BE2C (cell line): ENCODE data around the gene SENP1.

Source experiments
- DNase-seq: peaks from one replicate; pipeline ENCODE4 v3.0.0-alpha.2; 2020
- H3K27me3 ChIP-seq: fragments of 250-450 bp; sonication (Bioruptor Pico); 2 replicates; pipeline ENCODE4 v1.5.1; 2020; ENCODE audit warnings: mild to moderate bottlenecking
- H3K36me3 ChIP-seq: fragments of 250-450 bp; sonication (Bioruptor Pico); 2 replicates; pipeline ENCODE4 v1.5.1; 2020; ENCODE audit warnings: mild to moderate bottlenecking
- H3K4me1 ChIP-seq: fragments of 250-450 bp; sonication (Bioruptor Pico); 2 replicates; pipeline ENCODE4 v1.5.1; 2020
- H3K4me3 ChIP-seq: 2 replicates; pipeline ENCODE4 v1.5.1; 2011; ENCODE audit warnings: low read depth, low read length
- H3K9me3 ChIP-seq: fragments of 250-450 bp; sonication (Bioruptor Pico); 2 replicates; pipeline ENCODE4 v1.5.1; 2020
- CTCF ChIP-seq: IDR thresholded peaks from 2 replicates; pipeline ENCODE4 v1.5.1; 2012; ENCODE audit warnings: mild to moderate bottlenecking, low read depth, low read length

SENP1 gene

GRCh38 chr12:48084841-48085460 lies 20.9 kb downstream of the SENP1 start:
- DNase-seq, result no peak
- H3K36me3 ChIP-seq, result peaks cover 48% of the 10 kb centered on the region
- H3K9me3 ChIP-seq, result no peaks in the 10 kb centered on the region
- H3K4me1 ChIP-seq, result no peaks in the 10 kb centered on the region
- H3K27me3 ChIP-seq, result no peaks in the 10 kb centered on the region
- H3K4me3 ChIP-seq, result no peak overlapping the region
- TF ChIP-seq CTCF, result no peak

GRCh38 chr12:48084066-48084465 lies 21.8 kb downstream of the SENP1 start:
- Histone ChIP-seq H3K9me3 (no peaks in the 10 kb centered on the region), H3K4me3 (no peak overlapping the region), H3K36me3 (peaks cover 46% of the 10 kb centered on the region), H3K4me1 (no peaks in the 10 kb centered on the region), H3K27me3 (no peaks in the 10 kb centered on the region)
- DNase-seq, result no peak
- TF ChIP-seq CTCF, result peak; percentile 23

- no peaks in the 10 kb centered on the region for H3K9me3 ChIP-seq
- no peak for TF ChIP-seq CTCF
- H3K4me1 ChIP-seq, result no peaks in the 10 kb centered on the region
- no peak for DNase-seq
- H3K4me3 ChIP-seq, result no peak overlapping the region
- H3K27me3 ChIP-seq, result no peaks in the 10 kb centered on the region
- H3K36me3 ChIP-seq, result peaks cover 26% of the 10 kb centered on the region
Observed at GRCh38 chr12:48080821-48081220, 25.1 kb downstream of the SENP1 start.

GRCh38 chr12:48080285-48080684 lies 25.6 kb downstream of the SENP1 start:
- no peak for DNase-seq
- no peak overlapping the region for H3K4me3 ChIP-seq
- TF ChIP-seq CTCF, result no peak
- H3K36me3 ChIP-seq, result peaks cover 24% of the 10 kb centered on the region
- no peaks in the 10 kb centered on the region for H3K9me3 ChIP-seq
- no peaks in the 10 kb centered on the region for H3K27me3 ChIP-seq
- no peaks in the 10 kb centered on the region for H3K4me1 ChIP-seq

GRCh38 chr12:48078901-48079300 lies 27.0 kb downstream of the SENP1 start:
- Histone ChIP-seq H3K4me1 (no peaks in the 10 kb centered on the region), H3K4me3 (no peak overlapping the region), H3K27me3 (no peaks in the 10 kb centered on the region), H3K36me3 (peaks cover 26% of the 10 kb centered on the region), H3K9me3 (no peaks in the 10 kb centered on the region)
- no peak for DNase-seq
- TF ChIP-seq CTCF, result no peak

- Histone ChIP-seq H3K9me3 (no peaks in the 10 kb centered on the region), H3K4me3 (no peak overlapping the region), H3K36me3 (peaks cover 17% of the 10 kb centered on the region), H3K27me3 (no peaks in the 10 kb centered on the region), H3K4me1 (no peaks in the 10 kb centered on the region)
- DNase-seq, result no peak
- no peak for TF ChIP-seq CTCF
Observed at GRCh38 chr12:48077111-48077510, 28.8 kb downstream of the SENP1 start.
